Stimulated activated CD4-positive, alpha-beta T cell treated with anti-CD3 and anti-CD28 coated beads, Interleukin-15, amount 100 ng/mL, for 24 hours (primary cell): Measurements from ENCODE around the gene KRTAP22-1.

Experiments used
- DNase-seq: peaks from one replicate; pipeline ENCODE4 v3.0.0-alpha.2; 2020

The KRTAP22-1 gene

GRCh38 chr21:30628109-30628508, 27.2 kb downstream of the KRTAP22-1 start:
- no peak for DNase-seq

GRCh38 chr21:30629200-30629599, 28.3 kb downstream of the KRTAP22-1 start:
- no peak for DNase-seq

GRCh38 chr21:30634906-30635305, 34.0 kb downstream of the KRTAP22-1 start, which contains the start of gene KRTAP20-2:
TSS of gene KRTAP20-2 (plus strand) at chr21:30635206. CDS start at chr21:30635264, 58 bp downstream.
- DNase-seq: no peak

- DNase-seq: no peak
Observed at GRCh38 chr21:30638686-30639085, 37.8 kb downstream of the KRTAP22-1 start.

- no peak for DNase-seq
Observed at GRCh38 chr21:30642564-30642963, 41.7 kb downstream of the KRTAP22-1 start, which contains the start of gene KRTAP20-3. TSS of gene KRTAP20-3 (plus strand) at chr21:30642864.

GRCh38 chr21:30646904-30647414, 46.1 kb downstream of the KRTAP22-1 start:
- DNase-seq: no peak
